ENCODE results near the gene KCTD5.
"Not testable (repeated sequence)": the region's sequence is repeated elsewhere in the genome, so short reads cannot be mapped to it uniquely, and the experiment has no call there.

Gene KCTD5

DNA sequence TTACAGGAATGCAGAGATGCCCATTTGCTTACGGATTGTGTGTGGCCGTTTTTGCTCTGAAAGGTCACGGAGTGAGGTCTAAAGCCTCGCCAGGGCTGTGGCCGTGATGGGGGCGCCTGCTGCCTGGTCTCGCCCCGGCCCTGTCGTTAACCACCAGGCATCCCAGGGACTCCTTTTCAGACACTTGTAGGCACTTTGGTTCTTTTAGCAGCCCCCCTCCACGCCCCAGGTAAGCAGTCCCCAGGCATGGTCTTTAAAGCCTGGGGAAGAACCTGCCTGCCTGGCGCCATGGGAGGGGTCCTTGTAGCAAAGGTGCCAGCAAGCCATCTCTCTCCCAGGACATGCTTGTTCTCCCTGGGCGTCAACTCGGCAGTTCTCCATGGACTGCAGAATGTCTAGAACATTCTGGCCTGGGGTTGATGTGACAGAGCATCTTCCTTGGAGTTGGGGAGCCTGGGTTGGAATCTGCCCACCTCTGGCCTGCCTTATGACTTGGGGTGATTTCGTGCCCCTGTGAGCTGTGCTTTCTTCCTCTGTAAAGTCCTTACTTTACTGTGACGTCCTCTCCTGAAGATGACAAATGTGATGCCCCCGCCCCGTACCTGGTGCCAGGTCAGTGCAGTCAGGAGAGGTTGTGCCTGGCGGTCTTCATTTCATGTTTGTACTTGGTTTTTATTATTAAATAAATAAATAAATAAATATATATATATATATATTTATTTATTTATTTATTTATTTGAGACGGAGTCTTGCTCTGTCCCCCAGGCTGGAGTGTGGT lies 5.4 kb downstream of the KCTD5 start:
- TF ChIP-seq, protein P1, sequence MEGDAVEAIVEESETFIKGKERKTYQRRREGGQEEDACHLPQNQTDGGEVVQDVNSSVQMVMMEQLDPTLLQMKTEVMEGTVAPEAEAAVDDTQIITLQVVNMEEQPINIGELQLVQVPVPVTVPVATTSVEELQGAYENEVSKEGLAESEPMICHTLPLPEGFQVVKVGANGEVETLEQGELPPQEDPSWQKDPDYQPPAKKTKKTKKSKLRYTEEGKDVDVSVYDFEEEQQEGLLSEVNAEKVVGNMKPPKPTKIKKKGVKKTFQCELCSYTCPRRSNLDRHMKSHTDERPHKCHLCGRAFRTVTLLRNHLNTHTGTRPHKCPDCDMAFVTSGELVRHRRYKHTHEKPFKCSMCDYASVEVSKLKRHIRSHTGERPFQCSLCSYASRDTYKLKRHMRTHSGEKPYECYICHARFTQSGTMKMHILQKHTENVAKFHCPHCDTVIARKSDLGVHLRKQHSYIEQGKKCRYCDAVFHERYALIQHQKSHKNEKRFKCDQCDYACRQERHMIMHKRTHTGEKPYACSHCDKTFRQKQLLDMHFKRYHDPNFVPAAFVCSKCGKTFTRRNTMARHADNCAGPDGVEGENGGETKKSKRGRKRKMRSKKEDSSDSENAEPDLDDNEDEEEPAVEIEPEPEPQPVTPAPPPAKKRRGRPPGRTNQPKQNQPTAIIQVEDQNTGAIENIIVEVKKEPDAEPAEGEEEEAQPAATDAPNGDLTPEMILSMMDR (IDR thresholded peaks at IDR 0.05; ENCODE audit: low read depth, low read length, missing control alignments): no peak

DNA sequence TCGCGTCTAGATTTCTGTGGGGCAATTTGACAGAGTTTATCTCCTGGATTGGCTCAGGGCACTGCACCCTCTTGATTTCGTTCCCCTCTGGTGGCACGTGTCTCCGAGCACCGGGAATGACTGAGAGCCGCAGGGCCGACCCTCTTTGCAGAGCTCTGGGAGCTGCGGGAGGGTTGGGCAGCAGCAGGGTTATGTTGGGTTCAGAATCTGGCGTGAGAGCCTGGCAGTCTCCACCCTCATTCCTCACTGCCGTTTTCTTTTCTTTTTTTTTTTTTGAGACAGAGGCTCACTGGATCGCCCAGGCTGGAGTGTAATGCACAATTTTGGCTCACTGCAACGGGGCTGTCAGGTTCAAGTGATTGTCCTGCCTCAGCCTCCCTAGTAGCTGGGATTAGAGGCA lies 7.1 kb downstream of the KCTD5 start:
- not testable (repeated sequence) for H3K4me3 ChIP-seq (ENCODE audit: low read depth, low read length); DNase-seq (ENCODE audit: low read depth)

More for the DNA sequence above, 5.4 kb downstream of the KCTD5 start:
- H3K4me3 ChIP-seq (ENCODE audit: low read depth, low read length): peak overlapping the region; percentile 46
- no peak for DNase-seq (ENCODE audit: low read depth)

DNA sequence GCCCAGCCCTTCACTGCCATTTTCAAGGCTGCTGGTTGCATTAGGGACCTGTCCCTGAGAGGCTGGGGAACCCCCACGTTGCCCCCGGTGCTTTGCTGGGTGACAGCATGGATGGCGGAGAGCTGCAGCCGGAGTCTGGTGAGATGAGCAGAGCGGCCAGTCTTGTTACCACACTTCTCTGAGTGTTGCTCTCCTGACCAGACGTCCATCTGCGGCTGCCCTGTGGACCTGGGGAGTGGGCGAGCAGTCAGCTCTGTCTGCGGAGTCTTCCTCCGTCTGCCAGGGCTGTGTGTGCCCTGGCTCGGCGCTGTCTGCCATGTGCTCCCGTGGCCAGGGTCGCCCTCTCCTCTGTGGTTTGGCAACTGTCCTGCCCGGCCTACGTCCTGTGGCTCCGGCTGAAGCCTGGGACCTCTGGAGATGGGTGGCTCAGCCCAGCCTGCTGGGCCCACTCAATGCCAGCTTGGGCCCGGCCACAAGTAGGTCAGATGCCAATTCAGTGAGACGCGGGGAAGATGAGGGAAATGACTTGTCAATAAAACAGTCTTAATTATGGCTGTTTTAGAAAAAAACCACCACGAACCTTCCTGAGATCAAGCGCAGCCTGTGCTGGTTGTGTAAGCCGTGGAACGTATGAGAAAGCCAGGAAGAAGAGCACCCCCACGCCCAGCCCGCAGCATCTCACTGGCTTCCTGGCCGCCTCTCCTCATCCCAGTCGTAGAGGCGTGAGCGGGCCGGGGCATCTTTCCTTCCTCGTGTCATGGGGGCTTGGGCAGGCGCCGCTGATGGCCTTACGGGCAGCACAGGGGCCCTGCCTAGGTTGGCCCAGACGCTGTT lies 7.9 kb downstream of the KCTD5 start:
- TF ChIP-seq, protein P1 (IDR thresholded peaks at IDR 0.05; ENCODE audit: low read depth, low read length, missing control alignments): no peak
- no peak for DNase-seq (ENCODE audit: low read depth)
- H3K4me3 ChIP-seq (ENCODE audit: low read depth, low read length): no peak overlapping the region

DNA sequence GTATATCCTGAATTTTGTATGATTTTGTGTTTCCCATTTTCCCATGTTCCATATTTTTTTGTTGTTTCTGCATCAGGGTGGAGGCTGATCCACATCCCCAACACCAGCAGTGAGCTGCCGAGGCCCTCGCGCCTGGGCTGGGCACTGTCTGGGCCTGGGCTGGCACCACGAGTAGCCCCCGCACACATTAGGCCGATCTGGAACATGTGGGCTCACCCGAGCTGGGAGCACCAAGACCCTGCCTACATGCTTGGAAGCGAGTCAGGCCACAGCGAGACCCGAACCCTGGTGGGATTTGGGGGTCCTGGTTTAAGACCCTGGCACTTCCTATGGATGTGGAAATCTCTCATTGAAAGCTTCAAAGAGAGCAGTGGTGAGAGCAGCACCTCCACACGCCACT lies 8.5 kb downstream of the KCTD5 start:
- H3K4me3 ChIP-seq (ENCODE audit: low read depth, low read length): no peak overlapping the region
- DNase-seq (ENCODE audit: low read depth): no peak
- TF ChIP-seq, protein P1 (IDR thresholded peaks at IDR 0.05; ENCODE audit: low read depth, low read length, missing control alignments): no peak

DNA sequence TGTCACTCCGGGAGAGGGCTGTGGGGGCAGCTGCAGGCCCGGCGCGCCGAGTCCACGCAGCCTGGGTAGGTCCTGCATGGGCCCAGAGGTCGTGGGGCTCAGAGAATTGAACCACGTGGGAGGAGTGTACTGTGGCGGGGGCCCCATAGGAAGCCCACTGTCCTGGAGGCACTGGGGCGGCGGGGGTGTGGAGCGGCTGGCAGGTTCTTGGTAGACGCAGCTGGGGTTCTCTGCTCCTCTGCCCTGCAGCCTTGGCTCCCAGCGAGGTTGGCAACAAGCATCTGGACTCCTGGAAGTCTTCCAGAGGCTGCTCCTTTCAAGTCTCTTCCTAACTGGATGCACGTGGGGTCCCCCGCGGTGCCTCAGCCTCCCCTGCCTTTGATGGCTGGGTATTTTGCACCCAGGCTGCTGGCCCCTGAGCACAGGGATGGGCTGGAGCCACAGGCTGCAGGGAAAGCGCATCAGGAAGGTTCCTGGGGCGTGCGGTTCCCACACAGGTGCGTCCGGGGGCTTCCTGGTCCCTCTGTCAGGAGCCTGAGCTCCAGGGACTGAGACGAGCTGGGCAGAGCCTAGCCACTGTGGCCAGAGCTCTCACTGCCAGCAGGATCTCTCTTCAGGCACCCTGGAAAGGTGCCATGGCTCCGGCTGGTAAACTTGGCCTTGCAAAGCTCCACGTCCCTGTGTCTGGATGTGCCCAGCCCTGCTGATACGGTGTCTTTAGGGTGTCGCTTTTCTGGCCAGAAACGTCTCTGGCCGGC lies 9.3 kb downstream of the KCTD5 start:
- no peak overlapping the region for H3K4me3 ChIP-seq (ENCODE audit: low read depth, low read length)
- TF ChIP-seq, protein P1 (IDR thresholded peaks at IDR 0.05; ENCODE audit: low read depth, low read length, missing control alignments): no peak
- DNase-seq (ENCODE audit: low read depth): no peak

DNA sequence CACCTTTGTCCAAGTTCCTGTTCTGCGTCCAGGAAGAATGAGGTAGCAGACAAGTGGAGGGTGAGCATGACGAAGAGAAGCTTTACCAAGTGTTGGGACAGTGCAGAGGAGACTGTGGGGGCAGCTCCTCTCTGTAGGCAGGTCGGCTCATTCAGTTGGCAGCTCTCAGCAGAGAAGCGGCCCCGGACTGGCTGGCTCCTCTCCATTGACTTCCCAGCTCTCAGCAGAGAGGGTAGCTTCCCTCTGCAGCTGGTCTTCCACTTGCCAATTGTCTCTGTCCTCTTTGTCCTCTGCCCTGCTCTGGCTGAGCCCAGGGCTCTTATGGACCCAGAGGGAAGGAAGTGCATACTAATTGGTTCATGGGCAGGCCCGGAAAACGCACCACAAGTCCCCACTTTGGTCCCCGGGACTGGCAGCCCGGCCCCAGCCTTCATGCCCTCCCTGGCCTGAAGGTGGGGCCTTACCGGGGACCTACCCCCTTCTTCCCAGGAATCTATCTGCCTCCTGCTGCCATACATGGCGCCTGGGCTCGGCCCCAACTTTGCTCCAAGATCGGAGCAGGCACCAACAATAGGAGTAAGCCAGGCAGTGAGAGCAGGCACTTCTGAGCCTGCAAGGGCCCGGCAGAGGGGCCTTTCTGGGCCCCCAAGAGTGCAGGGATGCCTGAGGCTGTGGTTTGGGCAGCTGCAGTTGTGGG lies 10.1 kb downstream of the KCTD5 start:
- no peak overlapping the region for H3K4me3 ChIP-seq (ENCODE audit: low read depth, low read length)
- TF ChIP-seq, protein P1 (IDR thresholded peaks at IDR 0.05; ENCODE audit: low read depth, low read length, missing control alignments): no peak
- DNase-seq (ENCODE audit: low read depth): no peak
